ENCODE measurements around the gene DPP9.

DPP9 gene

DNA sequence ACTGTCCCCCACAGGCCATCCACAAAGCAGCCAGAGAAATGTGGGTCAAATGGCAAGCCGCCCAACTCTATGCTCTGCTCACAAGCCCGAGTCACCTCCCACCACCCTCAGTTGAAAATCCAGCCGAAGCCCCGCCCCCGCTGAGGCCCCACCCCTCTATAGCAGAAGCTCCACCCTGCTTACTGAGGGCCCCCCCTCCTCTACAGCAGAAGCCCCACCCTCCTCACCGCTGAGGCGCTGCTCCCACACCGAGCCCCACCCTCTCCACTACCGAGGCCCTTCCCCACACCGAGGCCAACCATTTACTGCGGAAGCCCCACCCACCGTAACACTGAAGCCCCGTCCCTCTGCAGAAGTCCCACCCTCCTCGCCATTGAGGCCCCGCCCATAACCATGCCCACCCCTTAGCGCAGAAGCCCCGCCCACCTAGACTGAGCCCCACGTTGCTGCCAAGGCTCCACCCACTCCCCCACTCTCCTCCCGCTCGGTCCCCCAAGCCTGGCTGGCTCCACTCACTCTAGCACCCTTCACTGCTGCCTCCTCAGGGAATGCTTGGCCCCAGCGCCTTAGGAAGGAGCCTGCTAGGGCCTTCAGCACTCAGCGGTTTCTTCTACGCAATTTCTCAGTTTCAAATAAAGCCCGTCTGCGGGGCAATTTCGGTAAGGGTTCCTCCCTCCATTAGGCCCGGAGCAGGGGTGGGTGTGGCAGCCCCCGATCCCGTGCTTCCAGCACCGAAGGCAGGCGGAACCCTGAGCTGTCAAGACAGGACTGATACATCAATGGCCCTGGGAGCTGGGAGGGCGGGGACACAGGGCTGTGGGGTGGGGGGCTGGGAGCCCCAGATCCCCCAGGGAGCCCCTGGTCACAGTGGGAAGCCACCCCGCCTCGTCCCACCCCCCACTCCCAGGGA, 44.5 kb downstream of the DPP9 start:
- TF ChIP-seq POLR2A (IDR thresholded peaks at IDR 0.05; ENCODE audit: low read depth, low read length), result no peak
- no peak for DNase-seq (ENCODE audit: insufficient read length, low spot score)
- FAIRE-seq, result no peak

DNA sequence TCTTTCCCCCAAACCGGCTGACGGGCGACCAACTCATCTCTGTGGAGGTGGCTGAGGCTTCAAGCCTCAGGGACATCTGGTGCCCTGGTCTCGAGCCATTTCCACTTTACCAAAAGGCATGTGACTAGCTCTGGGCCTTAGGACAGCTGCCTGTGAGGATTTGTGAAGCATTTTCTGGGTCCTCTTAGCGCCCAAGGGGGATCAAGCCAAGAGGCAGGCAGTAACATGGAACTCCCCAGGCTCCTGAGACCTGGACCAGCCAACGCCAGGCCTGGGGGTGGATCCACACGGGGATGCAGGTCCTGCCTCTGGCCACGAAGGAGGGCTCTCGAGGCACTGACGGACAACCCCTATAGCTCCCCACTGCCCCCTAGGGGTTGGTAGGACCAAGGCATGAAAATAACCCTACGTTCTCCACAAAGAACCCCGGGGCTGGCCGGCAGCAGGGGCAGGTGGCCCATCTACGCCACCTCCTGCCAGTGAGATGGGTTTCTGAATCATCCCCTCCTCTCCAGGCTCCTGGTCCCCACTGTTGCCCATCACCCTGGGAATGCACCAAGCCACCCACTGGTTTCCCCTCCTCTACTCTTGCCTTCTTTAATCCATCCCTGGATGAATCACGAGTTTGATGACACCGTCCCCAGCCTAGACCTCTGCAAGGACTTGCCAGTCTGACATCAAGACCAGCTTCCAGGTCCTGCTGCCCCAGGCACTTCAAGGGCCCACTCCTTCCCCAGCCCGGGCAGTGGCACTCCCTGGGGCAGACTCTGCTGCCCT, 46.5 kb downstream of the DPP9 start:
- peak; percentile 42 for DNase-seq (ENCODE audit: insufficient read length, low spot score)
- FAIRE-seq, result no peak
- no peak for TF ChIP-seq POLR2A (IDR thresholded peaks at IDR 0.05; ENCODE audit: low read depth, low read length)

DNA sequence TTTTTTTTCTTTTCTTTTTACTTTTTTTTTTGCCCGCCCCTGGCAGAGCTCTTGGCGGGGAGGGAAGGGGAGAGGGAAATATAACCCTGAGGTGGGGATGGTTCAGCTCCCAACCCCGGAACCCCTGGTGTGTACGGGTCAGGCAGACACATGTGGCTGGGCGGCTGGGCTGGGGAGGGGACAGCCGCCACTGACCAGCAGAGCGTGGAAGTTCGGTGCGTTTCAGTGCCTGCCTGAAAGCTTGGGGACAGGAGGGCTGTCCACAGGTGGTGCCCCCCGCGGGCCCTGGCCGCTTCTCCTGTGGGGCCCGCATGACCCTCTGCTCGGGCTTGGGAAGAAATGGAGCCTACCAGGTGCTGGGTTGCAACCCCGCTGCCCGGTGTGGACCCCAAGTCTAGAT, 48.3 kb downstream of the DPP9 start:
- TF ChIP-seq POLR2A (IDR thresholded peaks at IDR 0.05; ENCODE audit: low read depth, low read length), result no peak
- no peak for DNase-seq (ENCODE audit: insufficient read length, low spot score)
- FAIRE-seq, result no peak

GRCh38 chr19:4673726-4674125, 49.9 kb downstream of the DPP9 start:
- no peak for FAIRE-seq
- no peak for DNase-seq (ENCODE audit: insufficient read length, low spot score)
- no peak for TF ChIP-seq POLR2A (IDR thresholded peaks at IDR 0.05; ENCODE audit: low read depth, low read length)

- no peak for FAIRE-seq
- no peak for DNase-seq (ENCODE audit: insufficient read length, low spot score)
- no peak for TF ChIP-seq POLR2A (IDR thresholded peaks at IDR 0.05; ENCODE audit: low read depth, low read length)
These were observed 50.4 kb downstream of the DPP9 start for GRCh38 chr19:4673216-4673615.

DNA sequence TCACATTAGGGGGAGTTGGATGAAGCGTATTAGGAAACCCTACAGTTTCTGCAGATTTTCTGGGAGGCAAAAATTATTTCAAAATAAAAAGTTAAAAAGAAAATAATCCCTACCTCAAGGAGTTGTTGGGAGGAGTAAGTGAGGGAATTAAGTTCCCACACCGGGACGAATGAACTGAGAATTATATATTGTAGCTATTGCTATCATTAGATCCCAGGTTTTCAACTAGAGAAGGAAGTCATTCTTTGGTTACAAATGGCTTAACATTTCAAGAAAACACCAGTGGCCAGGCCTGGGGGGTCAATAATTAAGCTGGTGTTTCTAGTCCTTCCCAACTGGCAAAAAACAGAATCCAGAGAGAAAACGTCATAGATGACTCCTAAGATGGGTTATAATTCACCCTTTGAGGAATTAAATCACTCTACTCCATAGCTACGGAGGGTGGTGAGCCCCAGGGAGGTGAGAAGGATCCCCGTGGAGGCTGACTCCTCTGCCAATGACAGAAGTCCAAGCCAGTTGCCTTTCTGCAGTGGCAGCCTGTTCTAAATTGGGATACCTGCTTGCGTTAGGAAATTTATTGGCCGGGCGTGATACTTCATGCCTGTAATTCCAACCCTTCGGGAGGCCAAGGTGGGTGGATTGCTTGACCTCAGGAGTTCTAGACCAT, 52.3 kb downstream of the DPP9 start:
- DNase-seq (ENCODE audit: insufficient read length, low spot score), result no peak
- no peak for TF ChIP-seq POLR2A (IDR thresholded peaks at IDR 0.05; ENCODE audit: low read depth, low read length)
- no peak for FAIRE-seq

GRCh38 chr19:4669723-4670480, 53.7 kb downstream of the DPP9 start, which contains the start of gene MYDGF:
Gene MYDGF, minus strand, starts transcription at chr19:4670342. Its CDS starts 8 bp downstream, at chr19:4670334.
- DNase-seq (ENCODE audit: insufficient read length, low spot score) (peak; percentile 98), FAIRE-seq (no peak)
- TF ChIP-seq POLR2A (IDR thresholded peaks at IDR 0.05; ENCODE audit: low read depth, low read length), result peak; percentile 85

- FAIRE-seq (no peak), DNase-seq (ENCODE audit: insufficient read length, low spot score) (no peak)
- no peak for TF ChIP-seq POLR2A (IDR thresholded peaks at IDR 0.05; ENCODE audit: low read depth, low read length)
These were observed 59.0 kb downstream of the DPP9 start for GRCh38 chr19:4664642-4665041.

DNA sequence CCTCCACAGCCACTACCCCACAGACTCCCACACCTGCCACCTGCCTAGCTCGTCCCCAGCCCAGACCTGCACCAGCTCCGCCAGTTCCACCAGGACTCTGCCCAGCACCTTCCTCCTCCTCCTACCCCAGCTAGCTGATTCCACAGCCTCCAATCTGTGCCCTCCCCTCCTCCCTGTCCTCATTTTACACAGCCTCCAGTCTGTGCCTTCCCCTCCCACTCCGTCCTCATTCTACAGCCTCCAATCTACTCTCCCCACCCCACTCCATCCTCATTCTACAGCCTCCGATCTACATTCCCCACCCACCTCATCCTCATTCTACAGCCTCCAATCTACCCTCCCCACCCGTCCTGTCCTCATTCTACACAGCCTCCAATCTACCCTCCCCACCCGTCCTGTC, 60.8 kb downstream of the DPP9 start:
- DNase-seq (ENCODE audit: insufficient read length, low spot score), result no peak
- FAIRE-seq, result no peak
- no peak for TF ChIP-seq POLR2A (IDR thresholded peaks at IDR 0.05; ENCODE audit: low read depth, low read length)

DNA sequence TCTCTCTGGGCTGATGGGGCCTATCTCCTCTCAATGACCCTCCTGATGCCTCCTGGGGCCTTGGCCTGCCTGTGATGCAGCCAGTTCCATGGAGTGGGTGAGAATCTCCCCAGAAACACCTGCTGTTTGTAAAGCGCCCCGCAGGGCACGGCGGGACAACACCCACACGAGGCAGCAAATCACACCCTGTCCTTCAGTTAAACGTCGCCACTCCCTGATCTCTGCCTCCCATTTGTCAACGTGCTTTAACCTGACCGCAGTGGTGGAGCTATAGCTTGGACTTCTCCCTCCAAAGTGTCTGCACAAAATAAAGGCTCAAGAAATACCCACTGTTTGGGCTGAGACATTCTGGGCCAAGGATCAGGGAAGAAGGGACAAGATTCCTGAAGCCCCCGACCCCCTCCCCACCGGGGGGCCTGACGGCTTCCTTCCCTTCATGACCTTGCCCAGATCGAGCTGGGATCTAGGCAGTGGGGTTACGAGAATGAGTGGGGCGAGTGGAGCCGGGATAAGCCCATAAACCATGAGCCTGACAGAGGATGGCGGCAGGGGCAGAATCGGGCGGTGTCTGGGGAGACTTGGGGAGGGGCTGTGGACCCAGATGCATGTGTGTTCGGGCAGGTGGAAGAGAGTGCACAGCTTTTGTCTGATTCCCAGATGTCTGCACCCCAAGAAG, 61.5 kb downstream of the DPP9 start:
- DNase-seq (ENCODE audit: insufficient read length, low spot score), result no peak
- no peak for TF ChIP-seq POLR2A (IDR thresholded peaks at IDR 0.05; ENCODE audit: low read depth, low read length)
- FAIRE-seq, result no peak

GRCh38 chr19:4660993-4661392, 62.6 kb downstream of the DPP9 start:
- DNase-seq (ENCODE audit: insufficient read length, low spot score) (no peak), FAIRE-seq (no peak)
- TF ChIP-seq POLR2A (IDR thresholded peaks at IDR 0.05; ENCODE audit: low read depth, low read length), result no peak

DNA sequence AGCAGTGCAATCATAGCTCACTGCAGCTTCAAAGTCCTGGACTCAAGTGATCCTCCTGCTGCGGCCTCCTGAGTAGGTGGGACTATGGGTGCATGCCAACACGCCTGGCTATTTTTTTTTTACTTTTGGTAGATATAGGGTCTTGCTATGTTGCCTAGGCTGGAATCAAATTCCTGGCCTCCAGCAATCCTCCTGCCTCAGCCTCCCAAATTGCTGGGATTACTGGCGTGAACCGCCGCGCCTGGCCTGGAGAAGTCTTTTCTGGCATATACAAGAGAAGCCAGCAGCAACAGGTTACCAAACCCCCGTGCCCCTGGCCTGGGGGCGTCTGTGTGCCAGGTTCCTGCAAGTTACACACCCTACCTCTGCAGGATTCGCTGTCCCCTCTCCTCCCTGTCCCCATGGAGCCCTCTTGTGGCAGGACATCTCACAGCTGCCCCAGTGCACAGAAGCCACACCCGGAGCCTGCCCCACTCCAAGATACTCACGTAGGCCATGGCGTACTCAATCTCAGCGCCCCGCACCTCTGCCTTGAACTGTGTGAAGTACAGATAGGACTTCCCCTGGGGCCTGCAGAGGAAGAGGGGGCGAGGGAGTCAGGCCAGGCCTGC, 63.4 kb downstream of the DPP9 start:
- FAIRE-seq (no peak), DNase-seq (ENCODE audit: insufficient read length, low spot score) (no peak)
- no peak for TF ChIP-seq POLR2A (IDR thresholded peaks at IDR 0.05; ENCODE audit: low read depth, low read length)

Measured in H54 (cell line).